ENCODE data around the gene DCAF8. TPM values are rescaled to one million over a fixed set of nuclear protein-coding genes. Genes with fewer than 3 reads are reported as not detected.

The DCAF8 gene
- polyA plus RNA-seq, 1 donor from 2014 or later: 57.8 TPM

GRCh38 chr1:160251687-160252526 is 10.4 kb downstream of the DCAF8 start:
- Mint-ChIP-seq H3K27ac (peak overlapping the region in 2 of 3 donors; percentile 51 to 91), H3K9me3 (no peaks in the 10 kb centered on the region), H3K4me3 (no peak overlapping the region), H3K4me1 (peaks cover 11 to 19% (median 11%) of the 10 kb centered on the region in 3 donors), H3K36me3 (peaks cover 1% of the 10 kb centered on the region), H3K27me3 (no peaks in the 10 kb centered on the region)

GRCh38 chr1:160251011-160251410 is 11.3 kb downstream of the DCAF8 start:
- H3K4me3 Mint-ChIP-seq: no peak overlapping the region
- no peaks in the 10 kb centered on the region for H3K27me3 Mint-ChIP-seq
- H3K36me3 Mint-ChIP-seq: peaks cover 1% of the 10 kb centered on the region
- peak overlapping the region in 2 of 3 donors; percentile 51 to 53 for H3K27ac Mint-ChIP-seq
- no peaks in the 10 kb centered on the region for H3K9me3 Mint-ChIP-seq
- H3K4me1 Mint-ChIP-seq: peaks cover 11 to 13% (median 13%) of the 10 kb centered on the region in 3 donors

GRCh38 chr1:160247053-160247452 is 15.3 kb downstream of the DCAF8 start:
- Mint-ChIP-seq H3K9me3 (no peaks in the 10 kb centered on the region), H3K27ac (no peak overlapping the region), H3K4me1 (peaks cover 10 to 16% (median 15%) of the 10 kb centered on the region in 3 donors), H3K36me3 (no peaks in the 10 kb centered on the region), H3K4me3 (no peak overlapping the region), H3K27me3 (no peaks in the 10 kb centered on the region)

- Mint-ChIP-seq H3K4me3 (no peak overlapping the region), H3K36me3 (no peaks in the 10 kb centered on the region), H3K27ac (no peak overlapping the region), H3K4me1 (peaks cover 5 to 11% (median 9%) of the 10 kb centered on the region in 3 donors), H3K9me3 (no peaks in the 10 kb centered on the region), H3K27me3 (no peaks in the 10 kb centered on the region)
Measured at GRCh38 chr1:160245434-160245833, 16.9 kb downstream of the DCAF8 start.

- H3K27ac Mint-ChIP-seq: peak overlapping the region in 1 of 3 donors; percentile 47
- no peaks in the 10 kb centered on the region for H3K9me3 Mint-ChIP-seq
- H3K4me1 Mint-ChIP-seq: peaks cover 5 to 10% (median 9%) of the 10 kb centered on the region in 3 donors
- H3K36me3 Mint-ChIP-seq: peaks cover 2% of the 10 kb centered on the region
- no peaks in the 10 kb centered on the region for H3K27me3 Mint-ChIP-seq
- H3K4me3 Mint-ChIP-seq: no peak overlapping the region
Measured at GRCh38 chr1:160244209-160244608, 18.1 kb downstream of the DCAF8 start.

- peak overlapping the region in 1 of 4 donors; percentile 22 for H3K4me3 Mint-ChIP-seq
- H3K36me3 Mint-ChIP-seq: peaks cover 2% of the 10 kb centered on the region
- H3K27me3 Mint-ChIP-seq: no peaks in the 10 kb centered on the region
- peak overlapping the region in 1 of 3 donors; percentile 47 for H3K27ac Mint-ChIP-seq
- no peaks in the 10 kb centered on the region for H3K9me3 Mint-ChIP-seq
- peaks cover 5 to 12% (median 10%) of the 10 kb centered on the region in 3 donors for H3K4me1 Mint-ChIP-seq
Measured at GRCh38 chr1:160243767-160244166, 18.6 kb downstream of the DCAF8 start.

- peak overlapping the region in 1 of 4 donors; percentile 49 for H3K4me3 Mint-ChIP-seq
- peaks cover 13 to 17% (median 15%) of the 10 kb centered on the region in 3 donors for H3K4me1 Mint-ChIP-seq
- no peaks in the 10 kb centered on the region for H3K9me3 Mint-ChIP-seq
- H3K27ac Mint-ChIP-seq: peak overlapping the region in 1 of 3 donors; percentile 35
- H3K27me3 Mint-ChIP-seq: no peaks in the 10 kb centered on the region
- peaks cover 9% of the 10 kb centered on the region for H3K36me3 Mint-ChIP-seq
Measured at GRCh38 chr1:160239582-160240299, 22.6 kb downstream of the DCAF8 start.

GRCh38 chr1:160238408-160238807 is 23.9 kb downstream of the DCAF8 start:
- H3K27ac Mint-ChIP-seq: peak overlapping the region in 1 of 3 donors; percentile 47
- H3K36me3 Mint-ChIP-seq: peaks cover 9% of the 10 kb centered on the region
- H3K4me1 Mint-ChIP-seq: peaks cover 17 to 19% (median 18%) of the 10 kb centered on the region in 3 donors
- H3K27me3 Mint-ChIP-seq: no peaks in the 10 kb centered on the region
- H3K4me3 Mint-ChIP-seq: no peak overlapping the region
- no peaks in the 10 kb centered on the region for H3K9me3 Mint-ChIP-seq

GRCh38 chr1:160237558-160237957 is 24.8 kb downstream of the DCAF8 start:
- Mint-ChIP-seq H3K9me3 (no peaks in the 10 kb centered on the region), H3K27ac (peak overlapping the region in 2 of 3 donors; percentile 65 to 85), H3K27me3 (no peaks in the 10 kb centered on the region), H3K4me3 (no peak overlapping the region), H3K4me1 (peaks cover 14 to 19% (median 18%) of the 10 kb centered on the region in 3 donors), H3K36me3 (peaks cover 9% of the 10 kb centered on the region)

- Mint-ChIP-seq H3K36me3 (peaks cover 9% of the 10 kb centered on the region), H3K9me3 (no peaks in the 10 kb centered on the region), H3K27ac (peak overlapping the region in 1 of 3 donors; percentile 85), H3K27me3 (no peaks in the 10 kb centered on the region), H3K4me1 (peaks cover 14 to 19% (median 18%) of the 10 kb centered on the region in 3 donors), H3K4me3 (peak overlapping the region in 2 of 4 donors; percentile 23 to 45)
Measured at GRCh38 chr1:160236806-160237205, 25.5 kb downstream of the DCAF8 start.

GRCh38 chr1:160232911-160233310 is 29.4 kb downstream of the DCAF8 start:
- H3K36me3 Mint-ChIP-seq: peaks cover 16% of the 10 kb centered on the region
- no peaks in the 10 kb centered on the region for H3K9me3 Mint-ChIP-seq
- peaks cover 12 to 19% (median 15%) of the 10 kb centered on the region in 3 donors for H3K4me1 Mint-ChIP-seq
- H3K4me3 Mint-ChIP-seq: no peak overlapping the region
- no peaks in the 10 kb centered on the region for H3K27me3 Mint-ChIP-seq
- H3K27ac Mint-ChIP-seq: no peak overlapping the region

- no peaks in the 10 kb centered on the region for H3K27me3 Mint-ChIP-seq
- no peak overlapping the region for H3K4me3 Mint-ChIP-seq
- no peak overlapping the region for H3K27ac Mint-ChIP-seq
- peaks cover 0 to 2% (median 1%) of the 10 kb centered on the region in 3 donors for H3K4me1 Mint-ChIP-seq
- peaks cover 8% of the 10 kb centered on the region for H3K36me3 Mint-ChIP-seq
- H3K9me3 Mint-ChIP-seq: no peaks in the 10 kb centered on the region
Measured at GRCh38 chr1:160228431-160228830, 33.9 kb downstream of the DCAF8 start.

GRCh38 chr1:160227561-160227960 is 34.8 kb downstream of the DCAF8 start:
- no peaks in the 10 kb centered on the region for H3K9me3 Mint-ChIP-seq
- H3K4me1 Mint-ChIP-seq: peaks cover 0 to 2% (median 0%) of the 10 kb centered on the region in 3 donors
- H3K4me3 Mint-ChIP-seq: no peak overlapping the region
- peak overlapping the region in 1 of 3 donors; percentile 35 for H3K27ac Mint-ChIP-seq
- H3K27me3 Mint-ChIP-seq: no peaks in the 10 kb centered on the region
- peaks cover 8% of the 10 kb centered on the region for H3K36me3 Mint-ChIP-seq

- Mint-ChIP-seq H3K9me3 (no peaks in the 10 kb centered on the region), H3K4me3 (no peak overlapping the region), H3K27me3 (no peaks in the 10 kb centered on the region), H3K4me1 (peaks cover 0 to 2% (median 0%) of the 10 kb centered on the region in 3 donors), H3K36me3 (peaks cover 8% of the 10 kb centered on the region), H3K27ac (peak overlapping the region in 1 of 3 donors; percentile 35)
Measured at GRCh38 chr1:160227034-160227433, 35.3 kb downstream of the DCAF8 start.

- no peaks in the 10 kb centered on the region for H3K9me3 Mint-ChIP-seq
- no peak overlapping the region for H3K27ac Mint-ChIP-seq
- H3K4me1 Mint-ChIP-seq: peaks cover 0 to 2% (median 0%) of the 10 kb centered on the region in 3 donors
- H3K36me3 Mint-ChIP-seq: peaks cover 8% of the 10 kb centered on the region
- no peaks in the 10 kb centered on the region for H3K27me3 Mint-ChIP-seq
- H3K4me3 Mint-ChIP-seq: no peak overlapping the region
Measured at GRCh38 chr1:160226623-160227022, 35.7 kb downstream of the DCAF8 start.
